Vagina (tissue), 2 donors: ENCODE measurements around the gene OR8B12. TPM values are rescaled to one million over a fixed set of nuclear protein-coding genes. Genes with fewer than 3 reads are reported as not detected.
A peak's percentile ranks its signal among the peaks of the same experiment; 100 is the strongest.

Source experiments
- DNase-seq, 2 donors: peaks; one replicate each; pipeline ENCODE4 v3.0.0-alpha.2; 2017; ENCODE audit errors: extremely low spot score in 2 of 2
- H3K27ac ChIP-seq: fragments of 200-600 bp; sonication (generic); one replicate; pipeline ENCODE4 v1.5.1; 2019
- H3K27me3 ChIP-seq: fragments of 200-600 bp; sonication (generic); one replicate; pipeline ENCODE4 v1.5.1; 2019
- H3K36me3 ChIP-seq, 2 donors: fragments of 200-600 bp; sonication (generic); one replicate each; pipeline ENCODE4 v1.5.1; 2017 to 2019
- H3K4me1 ChIP-seq: fragments of 200-600 bp; sonication (generic); one replicate; pipeline ENCODE4 v1.5.1; 2019
- H3K4me3 ChIP-seq, 2 donors: fragments of 200-600 bp; sonication (generic); 1 replicate in 1 of 2; 2 replicates in 1 of 2; pipeline ENCODE4 v1.5.1; 2016 to 2019
- H3K9me3 ChIP-seq: fragments of 200-600 bp; sonication (generic); one replicate; pipeline ENCODE4 v1.5.1; 2019
- CTCF ChIP-seq, 3 experiments: fragments of 450-650 bp in 2 of 3; fragments of 200-600 bp in 1 of 3; sonication (generic) in 1 of 3; IDR thresholded peaks; one replicate each; pipeline ENCODE4 v1.5.1; 2017 to 2019; ENCODE audit warnings: antibody characterized with exemption in 3 of 3, mild to moderate bottlenecking in 2 of 3, moderate library complexity in 2 of 3
- POLR2A ChIP-seq, 2 donors: fragments of 450-650 bp; IDR thresholded peaks; one replicate each; pipeline ENCODE4 v1.6.1; 2017; ENCODE audit warnings: antibody characterized with exemption in 2 of 2, mild to moderate bottlenecking in 2 of 2, moderate library complexity in 2 of 2
- POLR2AphosphoS5 ChIP-seq, 2 donors: sonication (generic); formaldehyde crosslinking; IDR thresholded peaks; one replicate each; pipeline ENCODE4 v1.9.0; 2017; ENCODE audit warnings: antibody characterized with exemption in 2 of 2, mild to moderate bottlenecking in 2 of 2, low read depth in 1 of 2; ENCODE audit not compliant: insufficient read depth in 1 of 2
- intact Hi-C: fragments of 100-400 bp; cut with DNase I; formaldehyde crosslinking; loops from one replicate; pipeline ENCODE4 v1.15.1; 2023
- total RNA-seq: library from RNA; depleted of rRNA; stranded (reverse); fragments of >200 nt; gene quantifications from one replicate; pipeline ENCODE4 v1.2.3, GENCODE V29; 2016

OR8B12 gene
- total RNA-seq: not detected

DNA sequence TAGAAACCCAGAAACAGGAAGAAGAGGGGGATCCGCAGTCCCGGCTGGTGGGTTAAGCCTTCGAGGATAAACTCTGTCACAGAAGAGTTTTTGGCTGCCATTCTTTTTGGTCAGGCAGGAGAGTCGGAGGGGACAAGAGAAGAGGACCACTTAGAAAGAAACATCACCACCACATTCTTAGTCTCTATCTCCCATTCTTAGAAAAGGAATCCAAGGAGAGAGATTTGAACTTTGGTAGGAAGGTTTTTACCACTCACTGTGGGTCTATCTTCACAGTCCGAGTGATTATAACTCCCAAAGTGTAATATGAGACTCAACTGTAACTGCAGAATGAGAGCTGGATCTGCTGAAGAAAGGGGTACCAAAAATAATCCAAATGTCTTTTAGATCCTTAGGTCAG is at the start of gene OR8B12:
Gene OR8B12, minus strand, starts transcription at position 101 of the 400 bp plus-strand sequence. Its CDS starts 0 bp downstream, at position 101.
- no peak within 1 kb of the TSS for H3K4me3 ChIP-seq
- intact Hi-C loops: no loop called here
- no peaks in the 10 kb centered on the region for H3K4me1 ChIP-seq
- no peak for DNase-seq
- no peaks in the 10 kb centered on the region for H3K36me3 ChIP-seq
- H3K9me3 ChIP-seq: no peaks in the 10 kb centered on the region
- no peak within 1 kb of the TSS for H3K27ac ChIP-seq
- no peaks in the 10 kb centered on the region for H3K27me3 ChIP-seq
- TF ChIP-seq POLR2AphosphoS5 (IDR thresholded peaks at IDR 0.05; ENCODE audit: insufficient read depth in 1 of 2, low read depth in 1 of 2): no peak
- TF ChIP-seq POLR2A (IDR thresholded peaks at IDR 0.05): no peak
- TF ChIP-seq CTCF (IDR thresholded peaks at IDR 0.05): no peak

DNA sequence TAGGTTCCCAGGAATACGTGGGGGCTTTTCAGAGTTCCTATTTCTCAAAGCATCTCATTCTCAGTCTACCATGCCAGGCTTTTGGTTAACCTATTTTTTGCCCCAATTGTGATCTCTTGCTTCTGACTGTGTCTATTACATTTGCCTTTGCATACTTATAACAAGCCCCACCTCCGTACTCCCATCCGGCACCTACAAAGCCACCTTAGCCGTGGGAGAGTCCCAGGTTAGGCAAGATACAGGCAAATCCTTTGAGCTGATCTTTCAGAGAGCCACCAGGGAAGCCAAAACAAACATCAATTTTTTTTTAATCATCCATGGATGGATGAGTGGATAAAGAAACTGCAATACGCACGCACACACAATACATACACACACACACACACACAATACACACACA is 49.2 kb upstream of the OR8B12 start:
- H3K9me3 ChIP-seq: no peaks in the 10 kb centered on the region
- intact Hi-C loops: no loop called here
- no peaks in the 10 kb centered on the region for H3K4me1 ChIP-seq
- no peak for TF ChIP-seq POLR2A (IDR thresholded peaks at IDR 0.05)
- no peak for TF ChIP-seq CTCF (IDR thresholded peaks at IDR 0.05)
- no peak for TF ChIP-seq POLR2AphosphoS5 (IDR thresholded peaks at IDR 0.05; ENCODE audit: insufficient read depth in 1 of 2, low read depth in 1 of 2)
- H3K27ac ChIP-seq: no peak overlapping the region
- no peaks in the 10 kb centered on the region for H3K27me3 ChIP-seq
- no peak overlapping the region for H3K4me3 ChIP-seq
- H3K36me3 ChIP-seq: no peaks in the 10 kb centered on the region
- DNase-seq: no peak

DNA sequence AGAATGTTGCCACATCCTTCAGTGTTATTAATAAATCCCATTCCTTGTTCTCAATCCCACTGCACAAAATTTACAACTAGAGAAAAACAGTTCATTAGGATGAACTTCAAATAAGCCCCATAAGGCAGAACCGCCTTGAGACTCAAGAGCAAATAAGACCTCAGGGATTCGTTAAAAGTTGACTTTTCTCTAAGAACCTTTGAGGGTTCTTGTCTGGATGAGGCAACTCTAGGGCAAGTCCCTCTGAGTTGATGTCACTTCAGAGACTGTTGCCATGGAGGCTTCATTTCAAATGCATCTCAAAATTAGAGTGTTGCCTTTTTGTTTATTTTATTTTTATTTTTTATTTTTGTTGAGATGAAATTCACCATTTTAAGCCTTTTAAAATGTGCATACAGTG is 48.0 kb upstream of the OR8B12 start:
- intact Hi-C loops: no loop called here

DNA sequence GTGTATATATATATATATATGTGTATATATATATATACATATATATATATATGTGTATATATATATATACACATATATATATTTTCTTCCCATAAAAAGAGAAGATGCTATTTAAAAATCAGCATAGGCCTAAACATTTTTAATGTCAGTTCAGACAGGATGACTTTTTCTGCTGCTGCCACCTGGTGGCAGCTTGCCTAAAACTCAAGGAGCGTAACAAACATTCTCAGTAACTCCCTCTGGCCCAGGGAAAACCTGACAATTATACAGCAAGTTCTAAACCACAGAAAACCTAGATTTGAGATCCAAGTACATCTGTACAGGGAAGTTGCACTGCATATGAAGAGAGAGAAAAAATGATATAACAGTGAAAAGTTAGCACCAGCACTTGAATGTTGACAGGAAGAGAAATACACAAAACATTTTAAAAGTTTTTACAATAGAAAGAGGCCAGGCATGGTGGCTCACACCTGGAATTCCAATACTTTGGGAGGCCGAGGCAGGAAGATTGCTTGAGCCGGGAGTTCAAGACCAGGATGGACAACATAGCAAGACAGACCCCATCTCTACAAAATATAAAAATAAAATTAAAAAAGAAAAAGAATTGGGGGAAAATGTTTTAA is 42.9 kb upstream of the OR8B12 start:
- DNase-seq: no peak
- Histone ChIP-seq H3K36me3 (no peaks in the 10 kb centered on the region), H3K4me1 (no peaks in the 10 kb centered on the region), H3K27me3 (no peaks in the 10 kb centered on the region), H3K27ac (no peak overlapping the region), H3K4me3 (no peak overlapping the region), H3K9me3 (no peaks in the 10 kb centered on the region)
- no peak for TF ChIP-seq POLR2AphosphoS5 (IDR thresholded peaks at IDR 0.05; ENCODE audit: insufficient read depth in 1 of 2, low read depth in 1 of 2)
- peak in 1 of 3 experiments; percentile 21 for TF ChIP-seq CTCF (IDR thresholded peaks at IDR 0.05)
- no peak for TF ChIP-seq POLR2A (IDR thresholded peaks at IDR 0.05)
- intact Hi-C loops: loop anchor here (10.0 kb wide), 1 partner anchor 172 kb away; no protein-coding TSS in a partner anchor

More for the DNA sequence above, 48.0 kb upstream of the OR8B12 start:
- no peaks in the 10 kb centered on the region for H3K27me3 ChIP-seq
- no peaks in the 10 kb centered on the region for H3K4me1 ChIP-seq
- no peak for TF ChIP-seq POLR2AphosphoS5 (IDR thresholded peaks at IDR 0.05; ENCODE audit: insufficient read depth in 1 of 2, low read depth in 1 of 2)
- TF ChIP-seq CTCF (IDR thresholded peaks at IDR 0.05): no peak
- TF ChIP-seq POLR2A (IDR thresholded peaks at IDR 0.05): no peak
- H3K4me3 ChIP-seq: no peak overlapping the region
- no peak overlapping the region for H3K27ac ChIP-seq
- H3K36me3 ChIP-seq: no peaks in the 10 kb centered on the region
- no peaks in the 10 kb centered on the region for H3K9me3 ChIP-seq
- no peak for DNase-seq

GRCh38 chr11:124584681-124585372 is 41.4 kb upstream of the OR8B12 start:
- TF ChIP-seq POLR2A (IDR thresholded peaks at IDR 0.05): no peak
- no peak for TF ChIP-seq CTCF (IDR thresholded peaks at IDR 0.05)
- no peak for TF ChIP-seq POLR2AphosphoS5 (IDR thresholded peaks at IDR 0.05; ENCODE audit: insufficient read depth in 1 of 2, low read depth in 1 of 2)
- intact Hi-C loops: loop anchor here (10.0 kb wide), 1 partner anchor 170 kb away; no protein-coding TSS in a partner anchor
- Histone ChIP-seq H3K36me3 (no peaks in the 10 kb centered on the region), H3K27me3 (no peaks in the 10 kb centered on the region), H3K4me1 (no peaks in the 10 kb centered on the region), H3K9me3 (no peaks in the 10 kb centered on the region), H3K4me3 (no peak overlapping the region), H3K27ac (no peak overlapping the region)
- no peak for DNase-seq
